Erythroblast (primary cell): ENCODE results near the gene TBC1D3B.

Experiments used
- DNase-seq, 2 experiments: peaks; one replicate each; lab custom pipeline; 2025; lab: John Stamatoyannopoulos, UW
- GATA1 ChIP-seq: IDR thresholded peaks from 2 replicates; pipeline ENCODE4 v1.6.1; 2011; ENCODE audit warnings: low read depth, mild to moderate bottlenecking, control low read depth, low read length, moderate library complexity
- POLR2A ChIP-seq: IDR thresholded peaks from 2 replicates; pipeline ENCODE4 v1.6.1; 2011; ENCODE audit warnings: mild to moderate bottlenecking, low read length

Gene TBC1D3B

GRCh38 chr17:36117505-36118382, 58.7 kb downstream of the TBC1D3B start:
- DNase-seq: no peak
- TF ChIP-seq POLR2A (no peak), GATA1 (no peak)
